ENCODE measurements around the gene RSPH10B.
A peak's percentile ranks its signal among the peaks of the same experiment; 100 is the strongest.
"Not testable (repeated sequence)": the region's sequence is repeated elsewhere in the genome, so short reads cannot be mapped to it uniquely, and the experiment has no call there.

Gene RSPH10B

GRCh38 chr7:5926263-5926870, 44.1 kb downstream of the RSPH10B start:
- DNase-seq (ENCODE audit: low spot score): not testable (repeated sequence)

DNA sequence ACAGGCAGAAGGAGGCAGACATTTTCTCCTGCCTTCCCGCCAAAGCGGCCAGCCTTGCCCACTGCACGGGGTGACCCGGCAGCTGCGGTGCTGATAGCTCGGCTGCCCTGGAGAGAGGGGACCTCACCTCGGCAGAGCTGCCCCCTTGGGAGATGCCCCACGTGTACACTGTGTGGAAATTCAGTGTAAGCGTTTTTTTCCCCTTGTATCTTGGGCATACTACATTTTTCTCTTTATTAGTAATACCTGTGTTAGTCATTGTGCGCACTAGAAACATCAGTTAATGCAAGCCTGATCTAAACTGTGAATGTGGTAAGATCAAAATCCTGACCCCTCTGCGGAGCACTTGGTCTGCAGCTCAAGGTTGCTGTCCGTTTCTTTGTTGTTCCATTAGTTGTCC, 45.9 kb downstream of the RSPH10B start:
- DNase-seq (ENCODE audit: low spot score): not testable (repeated sequence)

DNA sequence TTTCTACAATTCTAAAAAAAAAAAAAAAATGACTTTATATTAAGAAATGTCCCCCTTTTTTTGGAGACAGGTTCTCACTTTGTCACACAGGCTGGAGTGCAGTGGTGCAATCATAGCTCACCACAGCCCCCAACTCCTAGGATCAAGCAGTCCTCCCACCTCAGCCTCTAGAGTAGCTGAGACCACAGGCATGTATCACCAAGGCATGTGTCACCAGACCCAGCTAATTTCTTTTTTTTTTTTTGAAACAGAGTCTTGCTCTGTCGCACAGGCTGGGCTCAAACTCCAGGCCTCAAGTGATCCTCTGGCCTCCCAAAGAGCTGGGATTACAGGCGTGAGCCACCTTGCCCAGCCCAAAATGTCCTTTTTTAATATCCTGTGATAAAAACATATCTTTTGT, 46.3 kb downstream of the RSPH10B start:
- DNase-seq (ENCODE audit: low spot score): not testable (repeated sequence)

DNA sequence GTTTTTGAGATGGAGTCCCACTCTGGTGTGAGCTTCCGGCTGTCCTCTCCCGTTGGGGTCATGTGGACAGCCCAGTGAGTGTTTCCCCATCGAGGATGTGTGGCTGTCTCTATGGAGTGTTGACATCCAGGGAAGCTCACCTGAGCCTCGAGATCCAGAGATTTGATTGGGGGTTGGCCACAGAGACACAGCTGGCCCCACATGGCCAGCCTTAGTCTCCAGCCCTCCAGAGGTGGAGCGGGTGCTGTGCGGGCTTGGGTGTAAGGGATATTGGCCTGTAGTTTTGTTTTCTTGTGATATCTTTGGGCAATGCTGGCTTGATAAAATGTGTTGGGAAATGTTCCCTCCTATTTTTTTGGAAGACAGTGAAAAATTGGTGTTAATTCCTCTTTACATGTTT, 54.0 kb downstream of the RSPH10B start:
- not testable (repeated sequence) for DNase-seq (ENCODE audit: low spot score)

- not testable (repeated sequence) for DNase-seq (ENCODE audit: low spot score)
Measured at GRCh38 chr7:5908835-5909234, 61.7 kb downstream of the RSPH10B start.

DNA sequence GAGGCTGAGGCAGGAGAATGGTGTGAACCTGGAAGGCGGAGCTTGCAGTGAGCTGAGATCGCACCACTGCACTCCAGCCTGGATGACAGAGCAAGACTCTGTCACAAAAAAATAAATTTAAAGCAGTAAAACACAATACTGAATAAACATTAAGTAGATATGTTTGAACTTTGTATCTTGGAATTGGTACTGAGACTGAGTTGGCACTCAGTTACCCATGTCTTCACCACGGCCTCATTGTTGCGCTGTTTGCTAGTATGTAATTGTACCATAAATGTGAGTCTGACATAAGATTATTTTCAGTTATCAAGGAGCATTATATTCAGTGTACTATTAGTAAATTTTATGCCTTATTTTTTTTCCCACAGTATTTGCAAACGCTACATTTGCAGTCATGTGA, 65.8 kb downstream of the RSPH10B start:
- DNase-seq (ENCODE audit: low spot score): not testable (repeated sequence)

DNA sequence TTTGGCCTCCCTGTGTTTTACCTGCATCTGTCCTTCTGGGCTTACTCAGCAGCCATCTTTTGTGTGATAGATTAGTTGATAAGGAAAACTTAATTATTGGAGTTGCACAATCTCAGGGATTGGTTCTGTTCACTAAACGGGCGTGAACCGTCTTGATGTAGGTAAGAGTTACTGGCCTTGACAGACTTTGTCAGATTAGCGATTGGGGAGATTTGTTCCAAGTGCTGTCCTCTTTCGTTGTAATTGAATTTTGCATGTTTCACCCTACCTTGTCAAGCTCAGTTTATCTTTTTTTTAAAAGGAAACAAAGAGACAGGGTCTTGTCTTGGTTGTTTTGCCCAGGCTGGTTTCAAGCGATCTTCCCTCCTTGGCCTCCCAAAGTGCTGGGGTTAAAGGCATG, 67.5 kb downstream of the RSPH10B start:
- not testable (repeated sequence) for DNase-seq (ENCODE audit: low spot score)

DNA sequence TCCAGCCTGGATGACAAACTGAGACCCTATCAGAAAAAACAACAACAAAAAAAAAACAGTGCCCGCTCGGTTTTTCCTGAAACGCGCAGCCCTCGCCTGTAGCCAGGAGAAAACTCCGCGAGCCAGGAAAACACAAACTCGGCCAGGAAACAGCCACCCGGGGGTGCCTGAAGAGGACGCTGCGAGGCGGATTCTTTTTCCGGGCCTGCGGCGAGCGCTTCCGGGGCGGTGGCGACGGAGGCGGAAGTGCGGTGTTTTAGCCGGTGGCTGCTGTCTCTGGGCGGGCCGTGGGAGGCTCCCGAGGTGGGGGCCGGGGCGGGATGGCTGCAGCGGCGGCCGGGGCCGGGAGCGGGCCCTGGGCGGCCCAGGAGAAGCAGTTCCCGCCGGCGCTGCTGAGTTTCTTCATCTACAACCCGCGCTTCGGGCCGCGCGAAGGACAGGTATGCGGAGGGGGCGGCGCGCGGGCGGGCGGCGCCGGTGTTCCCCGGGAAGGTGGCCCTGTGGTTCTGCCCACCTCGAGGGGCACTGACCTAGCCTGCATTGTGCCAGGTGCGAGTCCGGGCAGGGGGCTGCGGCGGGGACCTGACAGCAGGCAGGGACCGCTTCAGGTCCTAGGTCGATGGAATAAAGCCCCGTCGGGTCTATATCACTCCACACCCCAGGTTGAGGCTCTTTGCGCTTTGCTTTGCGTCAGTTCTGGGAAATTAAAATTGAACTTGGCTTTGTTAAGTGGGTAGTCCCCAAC, 71.8 kb downstream of the RSPH10B start, which contains the start of gene CCZ1:
Gene CCZ1 (plus strand): TSS at position 254 of the 745 bp plus-strand sequence. CDS start 67 bp downstream, at position 321.
- DNase-seq (ENCODE audit: low spot score): peak; percentile 19

GRCh38 chr7:5897369-5897919, 73.0 kb downstream of the RSPH10B start:
- not testable (repeated sequence) for DNase-seq (ENCODE audit: low spot score)

- no peak for DNase-seq (ENCODE audit: low spot score)
Measured at GRCh38 chr7:5892498-5892897, 78.0 kb downstream of the RSPH10B start.

DNA sequence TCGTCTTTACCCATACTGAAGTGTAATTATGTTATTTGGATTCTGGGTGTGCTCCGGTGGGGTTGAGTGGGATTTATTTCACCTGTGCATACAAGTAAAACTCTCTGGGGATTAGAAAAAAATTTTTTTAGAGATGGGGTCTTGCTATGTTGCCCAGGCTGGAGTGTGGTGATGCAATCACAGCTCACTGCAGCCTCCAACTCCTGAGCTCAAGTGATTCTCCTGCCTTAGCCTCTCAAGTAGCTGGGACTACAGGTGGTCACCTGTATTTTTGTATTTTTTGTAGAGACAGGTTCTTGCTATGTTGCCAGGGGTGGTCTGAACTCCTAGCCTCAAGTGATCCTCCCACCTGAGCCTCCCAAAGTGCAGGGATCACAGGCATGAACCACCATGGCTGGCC, 80.2 kb downstream of the RSPH10B start:
- DNase-seq (ENCODE audit: low spot score): not testable (repeated sequence)

- not testable (repeated sequence) for DNase-seq (ENCODE audit: low spot score)
Measured at GRCh38 chr7:5888021-5888420, 82.5 kb downstream of the RSPH10B start.

GRCh38 chr7:5884431-5884830, 86.1 kb downstream of the RSPH10B start:
- not testable (repeated sequence) for DNase-seq (ENCODE audit: low spot score)

- DNase-seq (ENCODE audit: low spot score): not testable (repeated sequence)
Measured at GRCh38 chr7:5880106-5880505, 90.4 kb downstream of the RSPH10B start.

DNA sequence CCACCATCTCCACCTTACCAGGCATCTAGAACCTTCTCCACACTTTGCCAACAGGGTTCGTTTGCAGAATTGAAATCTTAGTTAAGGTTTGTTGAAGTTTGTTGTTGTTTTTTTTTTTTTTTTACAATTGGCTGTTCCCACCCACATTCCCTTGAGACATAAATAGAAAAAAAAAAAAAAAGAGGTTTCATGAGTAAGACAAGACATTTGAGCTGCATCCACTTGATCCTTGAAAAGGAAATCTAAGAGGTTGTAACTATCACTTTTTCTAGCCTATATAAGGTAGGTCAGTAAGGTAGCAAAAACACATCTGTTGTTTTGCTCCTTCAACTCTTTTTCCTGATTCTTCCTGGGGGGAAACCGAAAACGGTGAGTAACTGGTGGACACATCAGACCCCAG, 90.9 kb downstream of the RSPH10B start:
- DNase-seq (ENCODE audit: low spot score): not testable (repeated sequence)
